Upper lobe of left lung (tissue), 6 donors: ENCODE results near the gene SLC25A21. TPM values are rescaled to one million over a fixed set of nuclear protein-coding genes. Genes with fewer than 3 reads are reported as not detected.
"Not testable (repeated sequence)": the region's sequence is repeated elsewhere in the genome, so short reads cannot be mapped to it uniquely, and the experiment has no call there.

ENCODE experiments used
- ATAC-seq, 2 donors: fragments of 200-7000 bp; cut with Tn5 transposase; one replicate each; pipeline ENCODE4 v1.9.1; 2022; ENCODE audit warnings: mild to moderate bottlenecking in 2 of 2, moderate library complexity in 2 of 2; ENCODE audit not compliant: low FRiP score in 2 of 2
- DNase-seq, 2 donors: peaks; one replicate each; pipeline ENCODE4 v3.0.0-alpha.2; 2019 to 2020
- H3K27ac ChIP-seq, 4 donors: fragments of 200-600 bp; sonication (generic); one replicate each; pipeline ENCODE4 v1.5.1; 2016 to 2019
- H3K27me3 ChIP-seq, 4 donors: fragments of 200-600 bp; sonication (generic); one replicate each; pipeline ENCODE4 v1.5.1; 2017 to 2019
- H3K36me3 ChIP-seq, 4 donors: fragments of 200-600 bp; sonication (generic); one replicate each; pipeline ENCODE4 v1.5.1; 2016 to 2019
- H3K4me1 ChIP-seq, 4 donors: fragments of 200-600 bp; sonication (generic); one replicate each; pipeline ENCODE4 v1.5.1; 2018 to 2019
- H3K4me3 ChIP-seq, 4 donors: fragments of 200-600 bp; sonication (generic); one replicate each; pipeline ENCODE4 v1.5.1; 2017 to 2019; ENCODE audit warnings: mild to moderate bottlenecking in 2 of 4, moderate library complexity in 1 of 4
- H3K9me3 ChIP-seq, 4 donors: fragments of 200-600 bp; sonication (generic); one replicate each; pipeline ENCODE4 v1.5.1; 2018 to 2019
- EP300 ChIP-seq, 4 donors: sonication (generic); formaldehyde crosslinking; IDR thresholded peaks; one replicate each; pipeline ENCODE4 v1.5.1; 2017; ENCODE audit warnings: antibody characterized with exemption in 4 of 4, control low read depth in 2 of 4
- POLR2A ChIP-seq, 4 donors: fragments of 450-650 bp; IDR thresholded peaks; one replicate each; pipeline ENCODE4 v1.5.1; 2016 to 2017; ENCODE audit warnings: antibody characterized with exemption in 4 of 4, mild to moderate bottlenecking in 2 of 4
- POLR2AphosphoS5 ChIP-seq, 2 donors: sonication (generic); formaldehyde crosslinking; IDR thresholded peaks; one replicate each; pipeline ENCODE4 v1.5.1; 2017; ENCODE audit warnings: antibody characterized with exemption in 2 of 2
- WGBS, 2 donors: methylation state at CpG; one replicate each; pipeline ENCODE4 v1.1.5; 2017 to 2018; 5-methylcytosine and 5-hydroxymethylcytosine counted together
- total RNA-seq, 6 donors: library from RNA; depleted of rRNA in 4 of 6; stranded (reverse); fragments of >200 nt in 4 of 6; gene quantifications; one replicate each; pipeline versions ENCODE4 v1.1.0 to v1.2.1, GENCODE V29; 2016 to 2021
- TF ChIP-seq, protein P1 (sequence below), 6 experiments: fragments of 450-650 bp in 4 of 6; fragments of 200-600 bp in 2 of 6; sonication (generic) in 2 of 6; IDR thresholded peaks; one replicate each; pipeline ENCODE4 v1.5.1; 2016 to 2019; ENCODE audit warnings: antibody characterized with exemption in 6 of 6
- donor health status: DM: no; HTN: no; CAD: no; lungs with moderate emphysema.
- donor health status: DM: no; HTN: yes; CAD: no; lungs with severe emphysema.

The SLC25A21 gene
- total RNA-seq, 6 donors from 2014 or later = 0.15 to 1.7 (median 0.30) TPM; not detected in 3

DNA sequence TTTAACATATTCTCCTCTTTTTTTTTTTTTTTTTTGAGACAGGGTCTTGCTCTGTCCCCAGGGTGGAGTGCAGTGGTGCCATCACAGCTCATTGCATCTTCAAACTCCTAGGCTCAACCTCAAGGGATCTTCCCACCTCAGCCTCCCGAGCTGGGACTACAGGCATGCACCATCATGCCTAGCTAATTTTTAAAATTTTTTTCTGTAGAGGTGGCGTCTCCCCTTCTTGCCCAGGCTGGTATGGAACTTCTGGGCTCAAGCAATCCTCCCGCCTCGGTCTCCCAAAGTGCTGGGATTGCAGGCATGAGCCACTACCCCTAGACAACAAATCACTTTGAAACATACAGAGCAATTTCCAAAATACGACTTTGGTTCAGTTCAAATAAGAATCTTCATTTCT, 355.9 kb downstream of the SLC25A21 start:
- no peaks in the 10 kb centered on the region for H3K4me1 ChIP-seq
- no peaks in the 10 kb centered on the region for H3K36me3 ChIP-seq
- WGBS, 2 donors = 82 to 93% methylated on average over 5 of the region's 5 CpGs
- no peak for DNase-seq
- H3K27ac ChIP-seq = no peak overlapping the region
- no peak overlapping the region for H3K4me3 ChIP-seq
- H3K9me3 ChIP-seq = no peaks in the 10 kb centered on the region
- ATAC-seq = no peak
- TF ChIP-seq, protein P1, sequence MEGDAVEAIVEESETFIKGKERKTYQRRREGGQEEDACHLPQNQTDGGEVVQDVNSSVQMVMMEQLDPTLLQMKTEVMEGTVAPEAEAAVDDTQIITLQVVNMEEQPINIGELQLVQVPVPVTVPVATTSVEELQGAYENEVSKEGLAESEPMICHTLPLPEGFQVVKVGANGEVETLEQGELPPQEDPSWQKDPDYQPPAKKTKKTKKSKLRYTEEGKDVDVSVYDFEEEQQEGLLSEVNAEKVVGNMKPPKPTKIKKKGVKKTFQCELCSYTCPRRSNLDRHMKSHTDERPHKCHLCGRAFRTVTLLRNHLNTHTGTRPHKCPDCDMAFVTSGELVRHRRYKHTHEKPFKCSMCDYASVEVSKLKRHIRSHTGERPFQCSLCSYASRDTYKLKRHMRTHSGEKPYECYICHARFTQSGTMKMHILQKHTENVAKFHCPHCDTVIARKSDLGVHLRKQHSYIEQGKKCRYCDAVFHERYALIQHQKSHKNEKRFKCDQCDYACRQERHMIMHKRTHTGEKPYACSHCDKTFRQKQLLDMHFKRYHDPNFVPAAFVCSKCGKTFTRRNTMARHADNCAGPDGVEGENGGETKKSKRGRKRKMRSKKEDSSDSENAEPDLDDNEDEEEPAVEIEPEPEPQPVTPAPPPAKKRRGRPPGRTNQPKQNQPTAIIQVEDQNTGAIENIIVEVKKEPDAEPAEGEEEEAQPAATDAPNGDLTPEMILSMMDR (IDR thresholded peaks at IDR 0.05) = no peak
- TF ChIP-seq POLR2A (IDR thresholded peaks at IDR 0.05) (no peak), EP300 (IDR thresholded peaks at IDR 0.05) (no peak), POLR2AphosphoS5 (IDR thresholded peaks at IDR 0.05) (no peak)
- H3K27me3 ChIP-seq = no peaks in the 10 kb centered on the region

DNA sequence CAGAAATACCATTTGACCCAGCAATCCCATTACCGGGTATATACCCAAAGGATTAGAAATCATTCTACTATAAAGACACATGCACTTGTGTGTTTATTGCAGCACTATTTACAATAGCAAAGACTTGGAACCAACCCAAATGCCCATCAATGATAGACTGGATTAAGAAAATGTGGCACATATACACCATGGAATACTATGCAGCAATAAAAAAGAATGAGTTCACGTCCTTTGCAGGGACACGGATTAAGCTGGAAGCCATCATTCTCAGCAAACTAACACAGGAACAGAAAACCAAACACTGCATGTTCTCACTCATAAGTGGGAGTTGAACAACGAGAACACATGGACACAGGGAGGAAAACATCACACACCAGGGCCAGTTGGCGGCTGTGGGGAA, 357.6 kb downstream of the SLC25A21 start:
- not testable (repeated sequence) for H3K9me3 ChIP-seq, H3K36me3 ChIP-seq, DNase-seq, H3K4me3 ChIP-seq, H3K27me3 ChIP-seq, H3K27ac ChIP-seq, ATAC-seq, H3K4me1 ChIP-seq
- 93 to 97% methylated on average over 5 of the region's 5 CpGs for WGBS, 2 donors

DNA sequence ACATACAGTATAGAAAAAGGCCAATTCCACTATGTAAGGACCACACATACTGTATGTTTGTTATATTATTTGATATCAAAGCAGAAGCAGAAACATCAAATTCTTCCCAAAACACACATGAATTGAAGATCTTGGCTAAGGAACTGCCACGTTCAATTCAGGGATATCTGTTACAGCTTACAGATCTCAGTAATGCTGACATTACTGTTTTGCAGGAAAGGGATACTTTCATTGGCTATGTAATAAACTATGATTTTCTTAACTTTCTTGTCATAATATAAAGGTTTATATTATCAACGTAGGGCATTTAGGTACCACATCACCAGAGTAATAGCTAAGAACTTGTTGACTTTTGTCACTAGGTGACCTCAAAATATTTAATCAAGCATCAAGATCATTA, 362.2 kb downstream of the SLC25A21 start:
- H3K9me3 ChIP-seq = no peaks in the 10 kb centered on the region
- ATAC-seq (no peak), DNase-seq (no peak)
- H3K27me3 ChIP-seq = no peaks in the 10 kb centered on the region
- no peak overlapping the region for H3K4me3 ChIP-seq
- no peaks in the 10 kb centered on the region for H3K4me1 ChIP-seq
- TF ChIP-seq, protein P1 (IDR thresholded peaks at IDR 0.05) = no peak
- no peak for TF ChIP-seq POLR2A (IDR thresholded peaks at IDR 0.05)
- no peak for TF ChIP-seq POLR2AphosphoS5 (IDR thresholded peaks at IDR 0.05)
- TF ChIP-seq EP300 (IDR thresholded peaks at IDR 0.05) = no peak
- no peaks in the 10 kb centered on the region for H3K36me3 ChIP-seq
- no peak overlapping the region for H3K27ac ChIP-seq
- 66 to 89% methylated on average over 2 of the region's 2 CpGs for WGBS, 2 donors

DNA sequence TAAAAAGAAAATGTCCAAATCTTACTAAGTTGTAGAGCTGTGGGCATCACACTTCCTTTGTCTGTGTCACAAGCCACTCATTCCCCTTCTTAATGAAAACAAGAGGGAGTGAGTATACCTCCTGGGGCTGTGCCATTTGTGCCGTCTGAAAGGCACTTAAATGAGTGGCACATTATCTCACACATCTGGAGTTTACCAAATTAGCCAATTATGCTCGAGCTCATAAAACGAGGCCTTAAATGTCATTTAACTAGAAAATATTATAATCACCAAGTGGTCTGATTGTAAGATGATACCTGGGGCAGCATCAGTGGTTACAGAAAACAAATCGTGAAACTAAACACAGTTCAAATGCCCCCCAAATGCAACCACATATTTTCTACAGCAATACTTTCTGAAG, 364.7 kb downstream of the SLC25A21 start:
- TF ChIP-seq, protein P1 (IDR thresholded peaks at IDR 0.05) = no peak
- TF ChIP-seq EP300 (IDR thresholded peaks at IDR 0.05) = no peak
- no peaks in the 10 kb centered on the region for H3K9me3 ChIP-seq

DNA sequence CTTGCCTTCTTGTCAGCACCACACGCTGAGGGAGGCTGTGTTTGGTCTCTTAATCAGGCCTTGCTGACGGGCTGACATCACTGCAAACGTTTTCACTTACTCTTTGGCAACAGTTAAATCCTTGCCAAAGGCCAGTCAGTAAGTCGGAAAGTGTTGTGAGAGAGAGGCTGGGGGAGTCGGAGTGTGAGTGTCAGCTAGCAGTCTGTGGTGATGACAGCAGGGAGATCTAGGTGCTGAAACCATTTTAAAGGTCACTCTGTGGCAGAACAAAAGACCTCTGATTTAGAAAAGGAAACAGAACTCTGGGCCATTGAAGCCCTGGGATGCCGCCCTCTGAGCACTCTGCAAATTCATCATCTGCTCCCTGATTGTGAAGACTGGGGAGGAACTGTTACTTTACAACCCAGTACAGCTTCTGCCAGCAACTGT, 367.3 kb downstream of the SLC25A21 start:
- H3K27me3 ChIP-seq = no peaks in the 10 kb centered on the region
- DNase-seq = no peak
- TF ChIP-seq, protein P1 (IDR thresholded peaks at IDR 0.05) = no peak
- TF ChIP-seq EP300 (IDR thresholded peaks at IDR 0.05) (no peak), POLR2A (IDR thresholded peaks at IDR 0.05) (no peak), POLR2AphosphoS5 (IDR thresholded peaks at IDR 0.05) (no peak)
- 36 to 39% methylated on average over 6 of the region's 6 CpGs for WGBS, 2 donors
- no peaks in the 10 kb centered on the region for H3K9me3 ChIP-seq
- no peaks in the 10 kb centered on the region for H3K36me3 ChIP-seq
- no peak overlapping the region for H3K27ac ChIP-seq
- H3K4me1 ChIP-seq = no peaks in the 10 kb centered on the region
- no peak for ATAC-seq
- H3K4me3 ChIP-seq = no peak overlapping the region

More for the DNA sequence above, 364.7 kb downstream of the SLC25A21 start:
- Histone ChIP-seq H3K4me3 (no peak overlapping the region), H3K36me3 (no peaks in the 10 kb centered on the region), H3K4me1 (no peaks in the 10 kb centered on the region), H3K27ac (no peak overlapping the region), H3K27me3 (no peaks in the 10 kb centered on the region)
- no peak for ATAC-seq
- DNase-seq = no peak
- 60 to 69% methylated on average over 4 of the region's 4 CpGs for WGBS, 2 donors
